Retina (tissue), 1 donor: ENCODE data around the gene ORC1.

ENCODE experiments used
- DNase-seq: peaks from one replicate; pipeline ENCODE4 v3.0.0-alpha.2; 2016

ORC1 gene

DNA sequence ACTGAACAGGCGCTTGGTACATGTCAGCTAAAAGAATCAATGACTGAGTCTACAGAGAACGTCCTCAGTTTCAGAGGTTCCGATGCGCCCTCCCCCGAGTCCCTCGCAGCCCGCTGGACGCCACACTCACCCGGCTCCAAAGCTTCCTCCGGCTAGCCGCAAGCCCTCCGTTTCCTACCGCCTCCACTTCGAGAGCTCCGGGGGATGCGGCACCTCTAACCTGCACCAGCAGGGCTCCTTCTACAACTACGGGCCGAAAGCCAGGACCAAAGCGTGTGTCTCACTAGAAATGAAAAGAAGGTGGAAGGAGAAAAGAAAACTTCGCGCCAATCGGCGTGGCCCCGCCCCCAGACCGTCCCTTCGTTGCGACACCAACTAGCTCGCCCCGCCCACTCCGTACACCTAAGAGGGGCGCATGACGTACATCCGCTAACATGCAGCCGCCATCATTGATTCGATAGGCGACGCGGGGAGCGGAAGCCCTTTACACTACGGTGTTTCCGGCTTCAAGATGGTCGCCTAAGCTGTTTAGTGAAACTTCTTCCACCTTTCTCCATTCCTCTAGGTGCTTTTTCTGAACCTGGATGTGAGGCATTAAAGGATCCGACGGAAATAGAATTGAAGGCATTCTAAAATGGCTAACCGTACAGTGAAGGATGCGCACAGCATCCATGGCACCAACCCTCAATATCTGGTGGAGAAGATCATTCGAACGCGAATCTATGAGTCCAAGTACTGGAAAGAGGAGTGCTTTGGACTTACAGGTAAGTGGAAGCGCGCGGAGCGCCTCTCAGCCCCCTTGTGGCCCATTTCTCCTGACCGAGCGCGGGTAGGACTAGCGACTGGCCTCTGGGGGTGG, at the start of gene ORC1, which contains the start of gene PRPF38A:
ORC1 (minus strand) TSS at position 308 of the 859 bp plus-strand sequence. CDS start 2,200 bp downstream, outside the sequence.
PRPF38A (plus strand) TSS at position 487 of the 859 bp plus-strand sequence; CDS start at position 635, 148 bp downstream.
- DNase-seq = peak; percentile 96

DNA sequence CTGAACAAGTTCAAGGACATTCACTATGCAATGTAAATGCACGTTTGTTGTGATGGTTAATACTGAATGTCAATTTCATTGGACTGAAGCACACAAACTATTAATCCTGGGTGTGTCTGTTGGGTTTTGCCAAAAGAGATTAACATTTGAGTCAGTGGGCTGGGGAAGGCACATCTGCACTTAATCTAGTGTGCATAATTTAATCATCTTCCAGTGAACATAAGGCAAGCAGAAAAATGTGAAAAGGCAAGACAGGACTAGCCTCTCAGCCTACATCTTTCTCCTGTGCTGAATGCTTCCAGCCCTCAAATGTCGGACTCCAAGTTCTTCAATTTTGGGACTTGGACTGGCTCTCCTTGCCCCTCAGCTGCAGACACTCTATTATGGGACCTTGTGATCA, 40.2 kb upstream of the ORC1 start:
- no peak for DNase-seq

DNA sequence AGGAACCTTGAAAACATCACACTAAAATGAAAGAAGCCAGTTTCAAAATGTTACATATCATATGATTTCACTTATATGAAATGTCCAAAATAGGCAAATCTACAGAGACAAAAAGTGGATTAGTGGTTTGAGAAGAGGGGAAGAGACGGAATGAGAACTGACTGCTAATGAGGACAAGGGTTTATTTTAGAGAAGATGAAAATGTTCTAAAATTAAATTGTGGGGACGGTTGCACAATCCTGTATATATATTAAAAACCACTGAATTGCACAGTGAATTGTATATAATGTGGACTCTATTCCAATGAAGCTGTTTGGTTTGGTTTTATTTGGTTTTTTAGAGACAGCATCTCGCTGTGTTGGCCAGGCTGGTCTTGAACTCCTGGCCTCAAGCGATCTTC, 35.8 kb upstream of the ORC1 start:
- no peak for DNase-seq

DNA sequence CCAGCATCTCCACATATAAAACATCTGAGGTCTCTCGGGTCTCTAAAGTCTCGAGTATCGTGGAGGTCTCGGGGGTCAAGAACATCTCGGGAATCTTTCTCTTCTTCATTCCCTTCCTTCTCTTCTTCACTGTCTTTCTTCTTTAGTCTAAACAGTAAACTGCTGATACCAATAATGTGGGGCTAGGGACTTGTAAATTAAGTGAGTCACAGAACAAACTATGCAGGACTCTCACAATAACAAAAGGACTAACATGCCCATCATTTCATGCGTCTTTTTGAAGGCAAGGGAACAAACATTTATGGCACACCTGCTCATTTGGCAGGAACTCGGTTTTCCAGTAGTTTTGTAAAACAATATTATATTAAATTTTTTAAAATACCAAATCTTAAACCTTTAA, 32.6 kb upstream of the ORC1 start:
- DNase-seq = no peak

DNA sequence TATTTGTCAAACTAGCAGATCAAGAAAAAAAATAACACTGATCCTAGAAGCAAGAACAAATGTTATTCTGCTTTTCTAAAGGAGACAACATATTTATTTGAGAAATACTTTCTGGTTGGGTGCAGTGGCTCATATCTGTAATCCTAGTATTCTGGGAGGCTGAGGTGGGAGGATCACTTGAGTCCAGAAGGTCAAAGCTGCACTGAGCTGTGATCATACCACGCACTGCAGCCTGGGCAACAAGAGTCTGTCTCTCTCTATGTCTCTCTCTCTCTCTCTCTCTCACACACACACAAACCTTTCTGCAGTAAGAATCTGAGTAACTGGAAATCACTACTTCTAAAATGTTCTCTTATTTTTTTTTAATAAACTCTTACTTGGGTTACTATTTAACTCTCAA, 31.4 kb upstream of the ORC1 start:
- no peak for DNase-seq

DNA sequence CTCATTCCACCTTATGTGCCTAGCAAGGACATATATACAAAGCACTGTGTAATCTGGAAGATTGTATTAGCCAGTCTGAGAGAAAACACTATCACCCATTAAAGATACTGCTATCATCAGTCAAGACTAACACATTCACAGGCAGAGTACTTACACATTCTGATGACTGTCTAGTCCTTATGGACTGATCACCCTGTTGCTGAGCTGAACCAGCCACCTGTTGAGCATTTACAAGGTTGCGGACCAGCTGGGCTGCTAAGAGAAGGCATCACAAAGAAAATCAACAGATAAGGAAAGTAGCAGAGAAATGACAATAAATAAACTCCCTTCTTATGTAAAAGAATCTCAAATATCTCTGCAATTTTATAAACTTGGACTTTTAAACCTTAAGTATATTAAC, 31.0 kb upstream of the ORC1 start:
- no peak for DNase-seq

DNA sequence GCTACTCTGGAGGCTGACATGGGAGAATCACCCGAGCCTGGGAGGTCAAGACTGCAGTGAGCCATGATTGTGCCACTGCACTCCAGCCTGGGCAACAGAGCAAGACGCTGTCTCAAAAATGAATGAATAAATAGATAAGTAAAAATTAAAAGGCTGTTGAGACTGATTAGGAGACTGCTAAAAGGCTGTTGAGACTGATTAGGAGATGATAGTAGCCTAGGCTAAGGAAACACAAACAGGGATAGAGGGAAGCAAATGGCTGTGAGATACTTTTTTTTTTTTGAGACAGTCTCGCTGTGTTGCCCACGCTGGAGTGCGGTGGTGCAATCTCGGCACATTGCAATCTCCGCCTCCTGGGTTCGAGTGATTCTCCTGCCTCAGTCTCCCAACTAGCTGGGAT, 28.6 kb upstream of the ORC1 start:
- no peak for DNase-seq

DNA sequence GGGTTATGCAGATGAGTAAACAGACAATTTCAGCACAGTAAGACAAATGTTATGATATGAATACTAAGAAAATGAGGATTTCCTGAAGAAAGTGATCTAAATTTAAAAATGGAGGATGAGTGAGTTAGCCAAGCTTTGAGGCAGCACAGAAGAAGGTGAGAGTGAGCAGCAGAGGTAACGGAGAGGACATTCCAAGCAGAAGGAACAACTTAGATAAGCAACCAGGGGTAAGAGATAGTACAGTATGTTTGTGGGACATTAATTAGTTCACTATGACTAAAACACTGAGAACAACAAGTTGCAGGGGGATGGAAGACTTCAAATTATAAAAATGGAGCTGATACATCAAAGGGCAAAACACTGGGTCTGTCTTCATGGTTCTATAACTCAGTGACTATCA, 22.9 kb upstream of the ORC1 start:
- DNase-seq = no peak

DNA sequence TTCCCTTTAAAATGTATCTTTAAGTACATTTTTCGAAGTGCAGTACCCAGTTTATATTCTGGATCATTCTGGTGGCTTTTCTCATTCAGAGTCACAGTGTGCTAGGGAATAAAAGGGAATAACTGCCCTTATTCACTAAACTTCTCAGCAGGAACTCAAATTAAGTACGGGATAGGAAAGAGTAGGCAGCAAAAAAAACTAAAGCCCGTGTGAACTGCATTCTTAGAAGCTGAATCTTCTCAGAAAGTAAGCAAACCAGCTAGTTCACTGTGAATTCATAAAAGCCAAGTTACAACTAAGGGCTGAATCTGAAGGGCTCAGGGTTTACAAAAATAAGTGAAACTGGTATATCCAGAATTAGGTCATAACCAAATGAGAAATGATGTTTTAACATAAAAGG, 22.1 kb upstream of the ORC1 start:
- no peak for DNase-seq

DNA sequence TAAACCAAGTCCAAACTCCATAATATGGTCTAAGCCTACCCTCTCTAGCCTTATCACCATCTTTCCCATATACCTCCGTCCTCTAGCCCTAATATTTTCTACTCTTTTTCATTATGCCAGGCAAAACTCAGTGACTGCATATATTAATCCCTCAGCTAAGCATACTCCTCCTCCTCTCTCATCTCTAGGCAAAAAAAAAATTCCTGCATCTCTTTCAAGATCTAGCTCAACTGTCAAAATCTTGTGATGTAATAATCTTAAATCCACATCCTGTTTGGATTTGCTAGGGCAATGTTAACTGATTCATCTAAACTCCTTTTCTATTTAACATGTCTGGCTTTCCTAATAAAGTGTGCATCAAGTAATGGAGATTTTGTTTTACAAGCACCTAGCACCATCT, 20.6 kb upstream of the ORC1 start:
- no peak for DNase-seq

DNA sequence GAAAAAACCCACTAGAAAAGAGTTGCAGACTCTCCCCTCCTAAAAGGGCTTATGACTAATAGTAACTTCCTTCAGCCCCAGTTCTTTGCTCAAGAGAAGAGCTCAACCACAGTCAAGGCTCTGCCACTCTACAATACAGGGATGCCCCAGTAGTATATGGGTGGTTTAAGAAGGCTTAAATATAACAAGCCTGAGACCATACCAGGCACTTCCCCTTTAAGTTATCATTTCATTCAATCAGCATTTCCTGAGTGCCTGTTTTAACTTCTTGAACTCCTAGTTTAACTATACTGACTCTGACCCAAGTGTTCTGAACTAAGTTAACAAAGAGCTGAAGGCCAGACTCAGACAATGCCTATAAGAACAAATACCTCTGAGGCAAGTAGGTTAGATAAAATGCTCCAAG, 20.0 kb upstream of the ORC1 start:
- no peak for DNase-seq

DNA sequence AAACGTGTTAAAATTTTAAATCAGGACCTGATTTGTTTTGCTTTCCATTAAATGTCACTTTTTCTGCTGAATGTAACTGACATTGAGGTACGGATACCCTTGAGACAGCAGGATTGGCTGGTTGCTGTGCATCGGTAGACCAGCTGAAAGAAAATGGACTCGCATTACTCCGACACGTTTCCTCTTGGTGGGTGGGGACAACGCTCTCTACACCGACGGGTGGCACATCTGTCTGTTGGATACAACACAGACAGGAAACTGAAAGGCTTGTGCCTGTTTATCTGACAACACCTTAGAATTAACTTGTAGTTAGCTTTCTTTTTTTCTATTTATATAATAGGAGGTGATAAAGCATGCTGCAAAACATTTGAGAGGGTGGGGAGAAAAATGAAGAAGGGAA, 19.5 kb upstream of the ORC1 start:
- DNase-seq = no peak

DNA sequence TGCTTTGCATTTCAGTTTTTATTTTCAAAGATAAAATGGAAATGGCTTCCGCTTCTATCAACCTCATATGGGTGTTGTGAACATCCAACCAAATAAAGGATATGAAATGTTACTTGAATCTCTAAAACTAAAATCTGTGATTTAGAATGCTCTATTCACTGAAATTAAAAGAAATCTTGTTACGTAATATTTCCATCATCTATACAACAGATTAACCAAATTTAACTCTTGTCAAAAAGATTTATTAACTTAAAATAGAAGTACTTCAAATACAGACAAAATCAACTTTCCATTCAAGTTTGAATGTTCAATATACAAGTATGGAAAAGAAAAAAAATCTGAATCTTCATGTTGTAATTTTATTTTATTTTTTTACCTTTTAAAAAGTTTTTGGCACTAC, 18.8 kb upstream of the ORC1 start:
- DNase-seq = no peak

DNA sequence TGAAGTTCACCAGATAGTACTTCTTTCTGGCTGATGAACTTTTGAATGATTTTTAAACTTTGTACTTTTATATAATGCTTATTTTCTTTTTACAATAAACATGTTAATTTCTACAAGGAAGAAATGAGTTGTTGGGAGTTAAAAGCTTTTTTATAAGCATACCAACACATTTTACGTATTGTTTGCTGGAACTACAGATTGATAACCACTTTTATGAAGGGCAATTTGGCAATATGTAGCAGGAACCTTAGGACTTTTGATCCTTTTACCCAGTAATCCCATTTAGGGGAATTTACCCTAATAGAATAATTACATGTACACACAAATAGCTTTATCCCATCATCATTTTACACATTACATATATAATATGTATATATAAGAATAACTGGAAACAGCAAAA, 16.5 kb upstream of the ORC1 start:
- DNase-seq = no peak

DNA sequence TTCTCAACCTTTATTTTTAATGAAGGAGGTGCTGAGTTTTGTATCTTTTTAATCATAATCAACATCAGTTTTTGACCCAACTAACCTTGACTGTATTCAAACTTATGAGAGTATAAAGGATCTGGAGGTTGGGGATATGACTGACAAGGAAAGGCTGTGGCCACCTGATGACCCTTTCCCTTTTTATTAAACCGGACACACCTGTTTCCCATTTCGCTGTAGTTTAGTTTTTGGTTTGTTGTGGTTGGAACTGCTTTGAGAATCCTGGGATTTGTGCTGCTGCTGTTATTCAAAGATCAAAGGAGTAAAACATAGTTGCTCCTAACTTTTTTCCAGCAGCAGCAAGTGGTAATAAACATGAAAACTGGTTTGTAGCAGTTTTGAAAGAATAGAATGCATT, 12.6 kb upstream of the ORC1 start:
- no peak for DNase-seq

DNA sequence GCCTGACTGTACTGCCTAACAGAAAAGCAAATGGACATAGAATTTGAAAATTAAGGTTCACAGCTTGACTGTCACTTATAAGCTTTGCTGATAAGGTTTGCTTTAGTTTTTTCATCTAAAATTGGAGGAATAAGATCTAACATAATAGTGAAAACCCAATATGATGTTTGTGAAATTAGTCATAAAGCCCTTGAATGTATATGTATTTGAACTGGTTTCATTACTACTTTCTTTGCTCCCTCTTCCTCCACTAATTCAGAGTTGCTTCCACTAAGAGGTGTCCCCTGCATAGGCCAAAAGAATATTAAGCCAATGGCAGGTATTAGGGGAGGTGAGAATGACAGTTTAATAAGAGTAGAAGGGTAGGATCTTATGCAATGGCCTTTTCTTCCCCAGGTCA, 10.7 kb upstream of the ORC1 start:
- no peak for DNase-seq

DNA sequence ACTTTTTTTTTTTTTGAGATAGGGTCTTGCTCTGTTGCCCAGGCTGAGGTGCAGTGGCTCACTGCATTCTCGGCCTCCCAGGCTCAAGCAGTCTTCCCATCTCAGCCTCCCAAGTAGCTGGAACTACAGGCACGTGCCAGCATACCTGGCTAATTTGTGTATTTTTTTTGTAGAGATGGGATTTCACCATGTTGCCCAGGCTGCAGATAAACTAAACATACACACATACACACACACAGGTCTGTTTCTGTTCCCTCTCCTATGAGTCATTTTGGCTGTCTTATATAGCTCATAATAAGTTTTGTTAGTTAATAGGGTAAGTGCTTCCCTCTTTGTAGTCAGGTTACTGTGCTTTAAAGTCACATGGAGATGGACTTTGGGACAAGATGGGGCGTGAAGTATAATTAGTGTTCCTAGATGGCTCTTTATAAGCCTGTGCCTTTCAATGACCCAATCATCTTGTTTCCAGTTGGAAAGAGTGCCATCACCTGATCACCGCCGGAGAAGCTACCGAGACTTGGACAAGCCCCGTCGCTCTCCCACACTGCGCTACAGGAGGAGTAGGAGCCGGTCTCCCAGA, 9.3 kb upstream of the ORC1 start:
- DNase-seq = no peak

DNA sequence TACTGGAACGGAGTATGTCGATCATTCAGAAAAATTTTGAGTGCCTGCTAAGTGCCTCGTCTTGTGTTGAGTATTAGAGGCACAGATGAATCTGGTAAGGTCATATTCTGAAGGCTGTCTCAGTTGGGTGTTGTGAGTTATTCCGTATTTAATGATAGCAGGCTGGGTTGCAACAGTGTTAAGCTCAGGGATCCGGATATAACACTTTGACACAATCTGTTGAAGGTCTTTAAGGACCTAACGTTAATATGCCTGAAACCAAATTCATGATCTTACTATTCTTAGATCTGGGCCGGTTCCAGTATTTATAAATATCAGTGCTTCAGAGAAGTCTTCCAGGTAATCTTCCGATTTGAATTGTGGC, 734 bp upstream of the ORC1 start:
- no peak for DNase-seq

DNA sequence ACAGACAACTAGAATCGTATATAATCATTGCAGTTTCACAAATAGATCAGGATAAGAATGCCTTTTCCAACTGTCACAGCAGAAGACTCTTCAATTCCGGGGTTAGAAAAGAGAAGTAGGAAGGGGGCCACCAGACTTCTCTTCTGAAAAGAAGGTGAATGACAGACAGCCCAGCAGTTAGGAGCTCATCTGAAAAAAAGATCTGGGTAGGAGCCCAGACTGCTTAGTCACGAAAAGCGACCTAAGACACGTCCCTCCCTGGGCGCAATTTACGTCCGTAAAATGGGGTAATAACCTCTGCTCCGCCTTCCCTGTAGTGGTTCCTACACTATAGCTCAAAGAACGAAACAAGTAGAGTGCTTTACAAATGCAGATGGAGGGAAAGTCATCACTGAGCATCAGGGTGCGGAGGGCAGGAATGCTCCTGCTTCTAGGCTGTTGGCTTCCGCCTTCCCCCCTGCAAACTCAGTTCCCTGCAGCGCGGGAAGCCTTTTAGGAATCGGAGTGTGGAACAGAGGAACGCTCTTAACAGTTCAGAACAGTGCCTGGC, 582 bp downstream of the ORC1 start:
- DNase-seq = no peak

DNA sequence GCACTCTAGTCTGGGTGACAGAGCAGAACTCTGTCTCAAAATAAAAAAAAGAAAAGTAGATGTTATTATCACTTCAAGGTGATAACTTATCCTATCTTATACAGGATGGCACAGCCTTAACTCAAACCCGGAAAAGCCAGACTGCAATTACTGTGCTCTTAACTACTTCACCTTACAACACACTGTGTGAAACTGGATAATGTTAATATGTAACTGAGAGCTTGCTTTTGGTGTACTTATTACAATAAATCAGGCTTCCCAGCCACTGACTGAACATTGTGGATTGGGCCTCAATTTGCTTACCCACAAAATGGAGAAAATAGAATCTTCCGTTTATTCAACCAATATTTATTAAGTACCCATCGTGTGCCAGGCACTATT, 1.4 kb downstream of the ORC1 start:
- DNase-seq = no peak

DNA sequence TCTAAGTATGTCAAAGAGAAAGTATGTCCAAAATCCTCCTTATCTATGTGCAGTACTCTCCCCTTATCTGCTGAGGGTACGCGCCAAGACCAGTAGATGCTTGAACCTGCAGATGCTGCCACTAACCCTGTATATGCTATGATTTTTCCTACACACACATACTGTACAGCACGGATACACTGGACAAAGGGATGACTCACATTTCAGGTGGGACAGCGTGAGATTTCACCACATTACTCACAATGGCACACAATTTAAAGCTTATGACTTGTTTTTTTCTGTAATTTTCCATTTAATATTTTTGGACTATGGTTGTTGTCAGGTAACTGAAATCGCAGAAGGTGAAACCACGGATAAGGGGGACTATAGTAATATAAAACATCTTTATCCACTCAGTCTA, 4.1 kb downstream of the ORC1 start:
- DNase-seq = no peak

DNA sequence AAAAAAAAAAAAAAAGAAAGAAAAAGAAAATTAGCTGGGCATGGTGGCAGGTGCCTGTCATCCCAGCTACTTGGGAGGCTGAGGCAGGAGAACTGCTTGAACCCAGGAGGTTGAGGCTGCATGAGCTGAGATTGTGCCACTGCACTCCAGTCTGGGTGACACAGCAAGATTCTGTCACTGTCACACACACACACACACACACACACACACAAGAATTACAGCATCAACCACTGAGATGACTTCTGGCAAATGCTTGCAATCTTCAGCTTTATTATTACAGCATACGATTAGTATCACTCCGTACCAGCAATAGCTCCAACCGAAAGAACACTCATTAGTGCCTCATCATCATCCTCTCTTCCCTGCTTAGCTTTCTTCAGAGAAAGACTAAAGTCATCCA, 4.6 kb downstream of the ORC1 start:
- DNase-seq = no peak

DNA sequence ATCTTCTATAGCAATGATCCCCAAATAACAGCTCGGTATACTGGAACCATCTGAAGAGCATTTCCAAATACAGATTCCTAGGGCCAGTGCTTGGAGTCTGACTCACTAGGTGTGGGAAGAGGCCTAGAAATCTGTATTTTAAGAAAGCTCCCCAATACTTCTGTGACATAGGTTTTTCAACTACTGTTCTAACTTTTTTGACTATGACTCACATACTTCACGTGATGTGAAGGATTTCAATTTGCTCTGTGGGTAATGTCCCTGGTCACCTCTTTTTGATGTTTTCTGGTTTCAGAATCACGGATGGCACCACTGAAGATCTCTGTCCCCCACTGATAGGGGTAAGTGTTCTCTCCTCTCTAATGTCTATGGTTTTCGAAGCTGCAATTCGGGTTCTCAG, 11.0 kb downstream of the ORC1 start:
- no peak for DNase-seq

DNA sequence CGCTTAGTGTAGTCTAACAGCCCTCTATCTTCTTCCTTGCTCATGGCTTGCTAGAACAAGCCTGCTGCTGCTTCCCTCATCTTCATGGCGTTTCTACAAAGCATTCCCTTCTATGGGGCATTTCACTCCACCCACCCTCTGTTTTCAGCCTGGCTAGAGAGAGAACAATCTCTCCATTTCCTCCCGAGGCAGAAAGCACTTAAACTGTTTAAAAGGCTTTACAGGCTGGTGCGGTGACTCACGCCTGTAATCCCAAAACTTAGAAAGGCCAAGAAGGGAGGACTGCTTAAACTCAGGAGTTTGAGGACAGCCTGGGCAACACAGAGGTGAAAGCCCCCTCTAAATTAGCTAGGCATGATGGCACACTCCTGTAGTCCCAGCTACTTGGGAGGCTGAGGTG, 17.8 kb downstream of the ORC1 start:
- DNase-seq = no peak

DNA sequence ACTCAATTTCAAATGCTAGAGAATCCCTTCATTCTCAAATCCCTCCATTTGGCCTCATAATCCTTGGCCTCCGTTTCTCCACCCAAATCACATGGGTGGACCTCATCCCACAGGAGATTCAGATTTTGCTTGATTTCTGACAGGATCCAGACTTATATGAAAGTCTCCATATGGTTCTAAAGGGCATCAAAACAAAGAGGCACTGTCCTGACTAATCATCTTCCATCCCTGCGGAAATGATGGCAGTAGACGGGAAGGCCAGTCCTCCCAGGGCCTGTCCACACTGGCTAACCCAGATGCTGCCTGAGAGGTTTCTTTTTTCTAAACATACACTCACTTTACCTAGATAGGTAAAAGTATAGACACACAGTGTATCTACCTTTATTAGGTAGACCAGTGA, 18.8 kb downstream of the ORC1 start:
- DNase-seq = no peak
